HL-60 (cell line): ENCODE results near the gene INTS11.

Experiments used
- DNase-seq, 2 experiments: peaks; one replicate each; pipeline ENCODE4 v3.0.0-alpha.2; 2010 to 2020; ENCODE audit warnings: low read depth in 1 of 2, low spot score in 1 of 2
- H3K27ac ChIP-seq: fragments of 250-450 bp; sonication (Bioruptor Pico); replicated peaks from 2 replicates; pipeline ENCODE4 v1.5.1; 2020; ENCODE audit warnings: mild to moderate bottlenecking, moderate library complexity
- H3K27me3 ChIP-seq: fragments of 250-450 bp; sonication (Bioruptor Pico); 2 replicates; pipeline ENCODE4 v1.5.1; 2021; ENCODE audit warnings: mild to moderate bottlenecking, moderate library complexity; ENCODE audit not compliant: insufficient read depth, poor library complexity, severe bottlenecking
- H3K4me3 ChIP-seq: replicated peaks from 2 replicates; pipeline ENCODE4 v1.5.1; 2011; ENCODE audit warnings: mild to moderate bottlenecking, control low read depth, low read length; ENCODE audit not compliant: insufficient read depth
- CTCF ChIP-seq: IDR thresholded peaks from one replicate; pipeline ENCODE4 v1.5.1; 2011; ENCODE audit warnings: low read length, control low read depth, inconsistent platforms; ENCODE audit not compliant: insufficient read depth
- GABPA ChIP-seq: IDR thresholded peaks from 2 replicates; pipeline ENCODE4 v1.6.1; 2012; ENCODE audit warnings: low read depth
- POLR2AphosphoS5 ChIP-seq: IDR thresholded peaks from 2 replicates; pipeline ENCODE4 v1.6.1; 2012; ENCODE audit warnings: low read depth
- REST ChIP-seq: IDR thresholded peaks from 2 replicates; pipeline ENCODE4 v1.6.1; 2012; ENCODE audit warnings: low read depth; ENCODE audit not compliant: insufficient replicate concordance
- SPI1 ChIP-seq: IDR thresholded peaks from 2 replicates; pipeline ENCODE4 v1.6.1; 2012; ENCODE audit warnings: low read depth, mild to moderate bottlenecking, borderline replicate concordance

Gene INTS11

GRCh38 chr1:1348420-1349255 lies 24.2 kb upstream of the INTS11 start:
- peak overlapping the region; percentile 71 for H3K4me3 ChIP-seq
- DNase-seq: no peak
- peak overlapping the region; percentile 48; the same call in 1 of the 2 replicates for H3K27ac ChIP-seq
- TF ChIP-seq POLR2AphosphoS5 (no peak), SPI1 (no peak), REST (no peak), CTCF (no peak), GABPA (no peak)
- H3K27me3 ChIP-seq: peaks cover 21% of the 10 kb centered on the region

GRCh38 chr1:1347663-1348419 lies 23.4 kb upstream of the INTS11 start:
- Histone ChIP-seq H3K27me3 (peaks cover 13% of the 10 kb centered on the region), H3K4me3 (peak overlapping the region; percentile 71), H3K27ac (no peak overlapping the region; the same call in 1 of the 2 replicates)
- TF ChIP-seq GABPA (no peak), REST (no peak), CTCF (no peak), SPI1 (no peak), POLR2AphosphoS5 (no peak)
- no peak for DNase-seq

GRCh38 chr1:1347026-1347595 lies 22.7 kb upstream of the INTS11 start:
- H3K27ac ChIP-seq: no peak overlapping the region
- no peak for DNase-seq
- peaks cover 6% of the 10 kb centered on the region for H3K27me3 ChIP-seq
- no peak overlapping the region for H3K4me3 ChIP-seq
- TF ChIP-seq SPI1: no peak
- no peak for TF ChIP-seq CTCF
- no peak for TF ChIP-seq REST
- no peak for TF ChIP-seq POLR2AphosphoS5
- no peak for TF ChIP-seq GABPA
